Sigmoid colon (tissue), 7 donors: Measurements from ENCODE around the gene SLAMF1. TPM values are rescaled to one million over a fixed set of nuclear protein-coding genes. Genes with fewer than 3 reads are reported as not detected.

Source experiments
- DNase-seq: peaks from one replicate; pipeline ENCODE4 v3.0.0-alpha.2; 2019
- H3K27ac ChIP-seq, 4 donors: fragments of 200-600 bp; sonication (generic); one replicate each; pipeline ENCODE4 v1.5.1; 2016 to 2019; ENCODE audit warnings: mild to moderate bottlenecking in 1 of 4
- H3K27me3 ChIP-seq, 3 donors: fragments of 200-600 bp; sonication (generic); one replicate each; pipeline ENCODE4 v1.5.1; 2019; ENCODE audit warnings: mild to moderate bottlenecking in 1 of 3
- H3K36me3 ChIP-seq, 4 donors: fragments of 200-600 bp; sonication (generic); one replicate each; pipeline ENCODE4 v1.5.1; 2016 to 2019
- H3K4me1 ChIP-seq, 4 donors: fragments of 200-600 bp; sonication (generic); one replicate each; pipeline ENCODE4 v1.5.1; 2017 to 2019
- H3K4me3 ChIP-seq, 4 donors: fragments of 200-600 bp; sonication (generic); one replicate each; pipeline ENCODE4 v1.5.1; 2017 to 2019; ENCODE audit warnings: mild to moderate bottlenecking in 2 of 4, moderate library complexity in 1 of 4
- H3K9me3 ChIP-seq, 4 donors: fragments of 200-600 bp in 3 of 4; sonication (generic) in 3 of 4; one replicate each; pipeline versions ENCODE4 v1.5.1 to v1.6.1; 2013 to 2019
- EP300 ChIP-seq, 4 donors: sonication (generic); formaldehyde crosslinking; IDR thresholded peaks; one replicate each; pipeline ENCODE4 v1.6.1; 2017; ENCODE audit warnings: antibody characterized with exemption in 4 of 4
- POLR2A ChIP-seq, 2 donors: fragments of 450-650 bp; IDR thresholded peaks; one replicate each; pipeline ENCODE4 v1.6.1; 2016; ENCODE audit warnings: antibody characterized with exemption in 2 of 2, mild to moderate bottlenecking in 2 of 2, moderate library complexity in 2 of 2
- POLR2AphosphoS5 ChIP-seq, 4 donors: sonication (generic); formaldehyde crosslinking; IDR thresholded peaks; one replicate each; pipeline ENCODE4 v1.6.1; 2017; ENCODE audit warnings: antibody characterized with exemption in 4 of 4
- WGBS, 2 donors: extraction: QIAGEN DNeasy Blood & Tissue Kit; methylation state at CpG; one replicate each; pipeline ENCODE4 v1.1.7; 2013; 5-methylcytosine and 5-hydroxymethylcytosine counted together
- intact Hi-C: fragments of 100-400 bp; cut with DNase I; formaldehyde crosslinking; loops from one replicate; pipeline ENCODE4 v1.15.1; 2023
- polyA plus RNA-seq, 3 donors: library from polyadenylated mRNA; stranded (reverse); fragments of 200-250 nt; gene quantifications; one replicate each; pipeline ENCODE4 v1.2.3, GENCODE V29; 2013
- total RNA-seq, 4 donors: library from RNA; depleted of rRNA; stranded (reverse); fragments of >200 nt; gene quantifications; one replicate each; pipeline ENCODE4 v1.1.0, GENCODE V29; 2016
- TF ChIP-seq, protein P1 (sequence below), 4 experiments: fragments of 450-650 bp in 3 of 4; fragments of 200-600 bp in 1 of 4; IDR thresholded peaks; one replicate each; pipeline ENCODE4 v1.5.1; 2016 to 2019; ENCODE audit warnings: antibody characterized with exemption in 4 of 4, mild to moderate bottlenecking in 3 of 4, moderate library complexity in 2 of 4
- donor health status: healthy with polysubstance abuse.
- donor health status: Bipolar disorder and iron deficiency.
- donor health status: healthy.

Gene SLAMF1
- total and polyA plus RNA-seq, 7 donors, result under 0.01 to 6.1 (median 0.28) TPM; not detected in 2

DNA sequence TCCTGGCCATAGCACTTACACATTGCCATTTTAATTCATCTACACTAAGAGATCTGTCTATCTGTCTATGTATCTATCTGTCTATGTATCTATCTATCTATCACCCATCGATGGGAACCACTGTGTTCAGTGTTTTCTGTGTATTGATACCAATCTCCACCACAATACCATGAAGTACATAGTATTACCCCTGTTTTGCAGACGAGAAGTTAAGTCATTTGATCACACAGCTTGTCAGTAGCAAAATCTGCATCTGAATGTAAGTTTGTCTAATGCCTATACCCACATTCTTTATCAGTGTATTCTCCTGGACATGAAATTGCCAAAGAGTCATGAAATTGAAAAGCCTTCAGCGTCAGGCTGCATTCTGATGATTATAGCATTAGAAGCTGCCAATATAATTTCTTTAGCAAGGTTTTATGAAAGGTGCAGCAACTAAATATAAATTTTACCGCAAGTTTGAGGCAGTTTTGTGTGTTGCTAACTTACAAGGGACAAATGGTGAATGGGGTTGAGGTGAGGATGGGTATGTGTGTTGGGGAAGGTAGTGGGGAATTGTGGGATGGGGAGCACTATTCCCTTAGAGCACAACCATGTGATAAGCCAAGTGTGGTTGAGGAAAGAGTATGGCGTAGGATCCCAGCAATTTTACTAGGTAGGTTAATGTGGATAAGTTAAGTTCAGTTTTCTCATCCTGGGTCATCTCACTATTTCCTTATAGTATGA is 24.2 kb downstream of the SLAMF1 start:
- Histone ChIP-seq H3K4me3 (no peak overlapping the region), H3K4me1 (no peaks in the 10 kb centered on the region), H3K27me3 (no peaks in the 10 kb centered on the region), H3K36me3 (no peaks in the 10 kb centered on the region), H3K9me3 (no peaks in the 10 kb centered on the region), H3K27ac (no peak overlapping the region)
- DNase-seq, result no peak
- intact Hi-C loops, result no loop called here
- 89% methylated on average over 5 of the region's 5 CpGs for WGBS, 2 donors
- TF ChIP-seq POLR2AphosphoS5 (IDR thresholded peaks at IDR 0.05) (no peak), EP300 (IDR thresholded peaks at IDR 0.05) (no peak), POLR2A (IDR thresholded peaks at IDR 0.05) (no peak)
- TF ChIP-seq, protein P1, sequence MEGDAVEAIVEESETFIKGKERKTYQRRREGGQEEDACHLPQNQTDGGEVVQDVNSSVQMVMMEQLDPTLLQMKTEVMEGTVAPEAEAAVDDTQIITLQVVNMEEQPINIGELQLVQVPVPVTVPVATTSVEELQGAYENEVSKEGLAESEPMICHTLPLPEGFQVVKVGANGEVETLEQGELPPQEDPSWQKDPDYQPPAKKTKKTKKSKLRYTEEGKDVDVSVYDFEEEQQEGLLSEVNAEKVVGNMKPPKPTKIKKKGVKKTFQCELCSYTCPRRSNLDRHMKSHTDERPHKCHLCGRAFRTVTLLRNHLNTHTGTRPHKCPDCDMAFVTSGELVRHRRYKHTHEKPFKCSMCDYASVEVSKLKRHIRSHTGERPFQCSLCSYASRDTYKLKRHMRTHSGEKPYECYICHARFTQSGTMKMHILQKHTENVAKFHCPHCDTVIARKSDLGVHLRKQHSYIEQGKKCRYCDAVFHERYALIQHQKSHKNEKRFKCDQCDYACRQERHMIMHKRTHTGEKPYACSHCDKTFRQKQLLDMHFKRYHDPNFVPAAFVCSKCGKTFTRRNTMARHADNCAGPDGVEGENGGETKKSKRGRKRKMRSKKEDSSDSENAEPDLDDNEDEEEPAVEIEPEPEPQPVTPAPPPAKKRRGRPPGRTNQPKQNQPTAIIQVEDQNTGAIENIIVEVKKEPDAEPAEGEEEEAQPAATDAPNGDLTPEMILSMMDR (IDR thresholded peaks at IDR 0.05), result no peak

DNA sequence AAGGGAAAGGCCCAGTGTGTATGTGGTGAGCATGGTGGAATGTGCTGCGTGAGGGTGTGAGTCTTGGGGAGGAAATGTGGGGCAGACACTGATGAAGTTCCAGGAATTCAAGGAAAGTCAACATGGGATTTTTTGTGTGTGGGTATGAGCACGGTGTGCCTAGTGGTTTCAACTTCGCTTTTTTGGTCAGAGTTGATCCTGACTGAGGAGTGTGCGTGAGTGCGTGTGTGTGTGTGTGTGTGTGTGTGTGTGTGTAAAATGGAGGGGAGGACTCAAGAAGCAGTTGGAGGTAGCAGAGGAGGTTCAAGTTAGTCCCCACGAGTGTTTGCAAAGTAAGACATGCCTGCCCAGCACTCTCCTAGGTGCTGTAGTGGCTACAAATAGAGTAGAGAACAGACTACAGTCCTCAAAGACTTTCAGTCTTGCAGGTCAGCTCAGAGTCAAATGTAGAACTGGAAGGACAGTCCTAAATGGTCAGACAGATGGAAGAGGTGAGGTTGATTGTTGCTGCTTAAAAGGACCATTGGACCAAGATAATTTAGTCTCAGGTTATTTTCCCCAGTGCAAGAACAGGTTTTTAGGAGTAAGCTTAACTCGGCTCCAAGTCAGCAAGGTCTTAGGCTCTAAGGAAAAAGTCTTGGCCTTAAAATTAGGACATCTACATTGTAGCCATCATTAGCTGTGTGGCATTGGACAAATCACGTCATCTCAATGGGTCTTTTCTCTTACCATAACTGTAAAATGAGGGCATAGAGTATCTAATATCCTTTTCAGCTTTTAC is 25.0 kb downstream of the SLAMF1 start:
- no peaks in the 10 kb centered on the region for H3K27me3 ChIP-seq
- no peak overlapping the region for H3K27ac ChIP-seq
- no peak for DNase-seq
- no peaks in the 10 kb centered on the region for H3K9me3 ChIP-seq
- H3K36me3 ChIP-seq, result no peaks in the 10 kb centered on the region
- intact Hi-C loops, result no loop called here
- H3K4me3 ChIP-seq, result no peak overlapping the region
- no peaks in the 10 kb centered on the region for H3K4me1 ChIP-seq
- TF ChIP-seq POLR2AphosphoS5 (IDR thresholded peaks at IDR 0.05) (no peak), EP300 (IDR thresholded peaks at IDR 0.05) (no peak), POLR2A (IDR thresholded peaks at IDR 0.05) (no peak)
- TF ChIP-seq, protein P1 (IDR thresholded peaks at IDR 0.05), result no peak
- 69 to 82% methylated on average over 8 of the region's 8 CpGs for WGBS, 2 donors

DNA sequence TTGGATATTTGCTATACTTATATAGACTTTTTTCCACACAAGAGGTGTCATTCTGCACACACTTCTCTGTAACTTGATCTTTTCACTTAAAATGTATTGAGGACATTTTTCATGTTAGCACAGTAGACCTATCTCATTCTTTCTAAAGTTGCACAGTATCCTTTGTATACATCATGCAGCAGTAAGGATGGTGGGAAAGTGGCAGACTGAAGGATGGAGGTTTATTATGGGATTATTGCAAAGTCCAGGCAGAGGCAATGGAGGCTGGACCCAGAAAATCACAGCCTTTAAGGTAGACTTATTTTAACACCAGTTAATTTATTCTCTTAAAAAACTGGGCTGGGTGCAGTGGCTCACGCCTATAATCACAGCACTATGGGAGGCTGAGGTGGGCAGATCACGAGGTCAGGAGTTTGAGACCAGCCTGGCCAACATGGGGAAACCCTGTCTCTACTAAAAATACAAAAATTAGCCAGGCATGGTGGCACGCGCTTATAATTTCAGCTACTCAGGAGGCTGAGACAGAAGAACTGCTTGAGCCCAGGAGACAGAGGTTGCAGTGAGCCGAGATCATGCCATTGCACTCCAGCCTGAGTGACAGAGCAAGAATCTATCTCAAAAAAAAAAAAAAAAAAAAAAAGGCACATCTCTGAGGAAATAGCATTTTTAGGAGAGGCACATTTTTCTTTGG is 25.8 kb downstream of the SLAMF1 start:
- 71 to 85% methylated on average over 5 of the region's 5 CpGs for WGBS, 2 donors
- TF ChIP-seq POLR2A (IDR thresholded peaks at IDR 0.05) (no peak), EP300 (IDR thresholded peaks at IDR 0.05) (no peak), POLR2AphosphoS5 (IDR thresholded peaks at IDR 0.05) (no peak)
- TF ChIP-seq, protein P1 (IDR thresholded peaks at IDR 0.05), result no peak
- Histone ChIP-seq H3K4me3 (no peak overlapping the region), H3K9me3 (no peaks in the 10 kb centered on the region), H3K27ac (no peak overlapping the region), H3K4me1 (no peaks in the 10 kb centered on the region), H3K27me3 (no peaks in the 10 kb centered on the region), H3K36me3 (no peaks in the 10 kb centered on the region)
- no peak for DNase-seq
- intact Hi-C loops, result no loop called here

DNA sequence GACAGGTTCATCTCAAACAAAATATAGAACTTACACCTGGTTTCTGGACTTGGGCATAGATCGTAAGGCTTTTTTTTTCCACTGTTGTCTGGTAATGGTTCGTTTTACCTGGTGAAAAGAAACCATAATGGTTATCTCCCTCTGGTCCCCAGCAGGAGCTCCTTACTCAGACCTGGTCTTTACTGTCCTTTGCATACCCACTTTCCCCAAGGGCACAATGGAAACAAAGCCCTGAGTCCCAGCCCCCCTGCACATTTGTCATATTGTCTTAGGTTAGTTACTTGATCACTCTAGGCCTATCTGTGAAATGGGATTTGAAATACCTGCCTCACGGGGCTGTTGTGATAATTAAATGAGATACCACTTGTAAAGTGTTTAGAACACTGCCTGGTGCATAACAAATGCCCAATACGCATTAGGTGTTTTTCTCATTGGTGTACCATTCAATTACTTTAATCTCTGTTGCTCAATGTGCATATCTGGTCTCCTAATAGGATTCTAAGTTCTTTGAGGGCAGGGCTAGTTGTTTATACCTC is 27.0 kb downstream of the SLAMF1 start:
- Histone ChIP-seq H3K4me3 (no peak overlapping the region), H3K27ac (no peak overlapping the region), H3K9me3 (no peaks in the 10 kb centered on the region), H3K4me1 (no peaks in the 10 kb centered on the region), H3K27me3 (no peaks in the 10 kb centered on the region), H3K36me3 (no peaks in the 10 kb centered on the region)
- TF ChIP-seq, protein P1 (IDR thresholded peaks at IDR 0.05), result no peak
- TF ChIP-seq EP300 (IDR thresholded peaks at IDR 0.05) (no peak), POLR2AphosphoS5 (IDR thresholded peaks at IDR 0.05) (no peak), POLR2A (IDR thresholded peaks at IDR 0.05) (no peak)
- intact Hi-C loops, result no loop called here
- no peak for DNase-seq
- 90 to 93% methylated on average over 4 of the region's 4 CpGs for WGBS, 2 donors
